ENCODE measurements around the gene ATP5PO.
A peak's percentile ranks its signal among the peaks of the same experiment; 100 is the strongest.
"Not testable (repeated sequence)": the region's sequence is repeated elsewhere in the genome, so short reads cannot be mapped to it uniquely, and the experiment has no call there.

ATP5PO gene

GRCh38 chr21:33940164-33940880, 24.7 kb upstream of the ATP5PO start:
- peak; percentile 39 for DNase-seq (ENCODE audit: low spot score)

GRCh38 chr21:33939226-33939625, 23.6 kb upstream of the ATP5PO start:
- no peak for DNase-seq (ENCODE audit: low spot score)

- no peak for DNase-seq (ENCODE audit: low spot score)
Measured at GRCh38 chr21:33938381-33938780, 22.8 kb upstream of the ATP5PO start.

GRCh38 chr21:33937931-33938339, 22.3 kb upstream of the ATP5PO start:
- no peak for DNase-seq (ENCODE audit: low spot score)

- DNase-seq (ENCODE audit: low spot score): no peak
Measured at GRCh38 chr21:33937146-33937545, 21.5 kb upstream of the ATP5PO start.

DNA sequence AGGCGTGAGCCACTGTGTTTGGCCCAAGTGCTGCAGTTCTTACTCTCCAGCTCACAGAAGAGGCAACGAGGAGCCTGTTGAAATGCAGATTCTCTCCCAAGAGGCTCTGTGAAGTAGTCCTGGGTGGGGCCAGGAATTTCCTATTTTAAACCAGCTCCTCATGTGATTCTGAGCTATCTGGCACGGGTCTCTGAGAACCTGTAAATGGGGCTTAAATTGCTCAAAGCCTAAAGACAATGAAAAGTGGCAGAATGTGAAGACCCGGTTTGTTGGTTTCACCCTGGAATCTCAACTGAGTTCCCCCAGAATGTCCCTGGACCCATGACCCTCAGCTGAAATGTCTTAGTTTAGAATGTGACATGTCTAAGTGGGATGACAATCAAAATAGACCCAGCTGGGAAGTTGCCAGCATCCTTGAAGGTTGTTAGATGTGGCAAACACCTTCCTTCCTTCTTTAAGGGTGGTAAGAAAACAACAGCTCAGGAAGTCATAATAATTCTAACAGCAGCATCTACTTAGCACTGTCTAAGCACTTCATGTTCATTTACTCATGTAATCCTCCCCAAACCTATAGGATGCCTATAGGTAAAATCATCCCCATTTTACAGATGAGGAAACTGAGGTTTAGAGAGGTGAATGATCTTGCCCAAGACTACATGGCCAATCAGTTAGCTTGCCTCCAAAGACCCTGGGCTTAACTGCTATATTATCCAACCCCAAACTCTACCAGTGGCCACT, 20.9 kb upstream of the ATP5PO start:
- peak; percentile 43 for DNase-seq (ENCODE audit: low spot score)

DNA sequence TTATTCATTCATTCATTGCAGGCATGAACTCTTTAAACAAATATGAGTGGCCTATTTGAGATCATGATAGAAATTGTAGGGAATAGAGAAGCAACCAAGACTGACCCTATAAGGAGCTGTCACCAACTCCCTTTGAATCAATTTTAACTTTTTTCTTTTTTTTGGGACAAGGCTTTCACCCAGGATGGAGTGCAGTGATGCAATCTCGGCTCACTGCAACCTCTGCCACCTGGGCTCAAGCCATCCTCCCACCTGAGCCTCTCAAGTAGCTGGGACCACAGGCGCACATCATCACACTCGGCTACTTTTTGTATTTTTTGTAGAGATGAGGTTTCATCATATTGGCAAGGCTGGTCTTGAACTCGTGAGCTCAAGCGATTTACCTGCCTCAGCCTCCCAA, 17.1 kb upstream of the ATP5PO start:
- DNase-seq (ENCODE audit: low spot score): no peak

DNA sequence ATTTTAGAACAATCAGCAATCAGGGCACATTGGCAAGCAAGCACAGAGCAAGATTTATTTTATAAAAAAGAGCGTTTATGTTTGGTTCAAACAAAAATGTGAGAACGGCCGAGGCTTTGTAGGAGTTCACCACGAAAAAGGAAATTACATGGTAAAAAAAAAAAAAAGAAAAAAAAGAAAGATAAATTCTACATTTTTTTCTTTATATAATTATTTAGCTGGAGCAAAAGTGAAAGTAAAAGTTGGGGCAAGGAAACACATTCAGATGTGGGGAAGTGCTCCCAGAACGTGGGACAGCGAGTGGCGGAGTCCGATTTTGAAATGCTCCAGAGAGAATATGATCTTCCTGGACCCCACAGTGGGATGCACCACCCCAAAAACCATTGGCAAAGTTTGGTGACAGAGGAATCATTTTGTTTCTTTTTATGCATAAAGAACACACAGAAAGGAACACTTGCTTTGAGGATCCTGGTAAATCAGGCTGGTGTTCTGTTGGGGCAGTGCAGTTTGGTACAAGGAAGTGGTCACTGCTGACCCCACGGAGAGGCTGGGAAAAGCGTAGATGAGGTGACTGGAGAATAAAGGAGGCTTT, 16.3 kb upstream of the ATP5PO start:
- peak; percentile 58 for DNase-seq (ENCODE audit: low spot score)

DNA sequence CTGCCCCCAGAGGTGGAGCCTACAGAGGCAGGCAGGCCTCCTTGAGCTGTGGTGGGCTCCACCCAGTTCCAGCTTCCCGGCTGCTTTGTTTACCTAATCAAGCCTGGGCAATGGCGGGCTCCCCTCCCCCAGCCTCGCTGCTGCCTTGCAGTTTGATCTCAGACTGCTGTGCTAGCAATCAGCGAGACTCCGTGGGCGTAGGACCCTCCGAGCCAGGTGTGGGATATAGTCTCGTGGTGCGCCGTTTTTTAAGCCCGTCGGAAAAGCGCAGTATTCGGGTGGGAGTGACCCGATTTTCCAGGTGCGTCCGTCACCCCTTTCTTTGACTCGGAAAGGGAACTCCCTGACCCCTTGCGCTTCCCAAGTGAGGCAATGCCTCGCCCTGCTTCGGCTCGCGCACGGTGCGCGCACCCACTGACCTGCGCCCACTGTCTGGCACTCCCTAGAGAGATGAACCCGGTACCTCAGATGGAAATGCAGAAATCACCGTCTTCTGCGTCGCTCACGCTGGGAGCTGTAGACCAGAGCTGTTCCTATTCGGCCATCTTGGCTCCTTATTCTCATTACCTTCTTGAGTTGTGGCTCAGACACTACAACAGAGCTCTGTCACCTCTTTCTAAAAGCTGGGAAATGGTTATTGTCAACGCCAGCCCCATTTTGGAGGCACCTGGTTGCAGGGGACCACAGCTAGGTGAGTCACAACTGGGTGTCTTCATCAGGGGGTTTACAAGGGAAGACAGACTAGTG, 15.6 kb upstream of the ATP5PO start:
- not testable (repeated sequence) for DNase-seq (ENCODE audit: low spot score)

GRCh38 chr21:33926248-33926647, 10.6 kb upstream of the ATP5PO start:
- DNase-seq (ENCODE audit: low spot score): not testable (repeated sequence)

DNA sequence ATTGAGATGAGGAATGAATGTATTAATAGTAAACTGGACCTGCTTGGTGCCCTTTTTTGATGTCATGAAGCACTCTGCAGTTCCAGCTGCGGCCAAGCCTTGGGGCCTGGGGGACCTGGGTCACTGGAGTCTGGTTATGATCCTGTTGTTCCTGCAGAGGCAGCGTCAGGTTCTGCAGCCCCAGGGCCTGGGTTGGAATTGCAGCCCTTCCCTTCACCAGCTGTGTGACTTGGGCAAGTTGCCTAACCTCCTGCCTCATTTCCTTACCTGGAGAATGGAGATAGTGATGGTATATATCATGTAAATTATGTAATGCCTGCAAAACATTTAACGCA, 9.1 kb upstream of the ATP5PO start:
- no peak for DNase-seq (ENCODE audit: low spot score)

DNA sequence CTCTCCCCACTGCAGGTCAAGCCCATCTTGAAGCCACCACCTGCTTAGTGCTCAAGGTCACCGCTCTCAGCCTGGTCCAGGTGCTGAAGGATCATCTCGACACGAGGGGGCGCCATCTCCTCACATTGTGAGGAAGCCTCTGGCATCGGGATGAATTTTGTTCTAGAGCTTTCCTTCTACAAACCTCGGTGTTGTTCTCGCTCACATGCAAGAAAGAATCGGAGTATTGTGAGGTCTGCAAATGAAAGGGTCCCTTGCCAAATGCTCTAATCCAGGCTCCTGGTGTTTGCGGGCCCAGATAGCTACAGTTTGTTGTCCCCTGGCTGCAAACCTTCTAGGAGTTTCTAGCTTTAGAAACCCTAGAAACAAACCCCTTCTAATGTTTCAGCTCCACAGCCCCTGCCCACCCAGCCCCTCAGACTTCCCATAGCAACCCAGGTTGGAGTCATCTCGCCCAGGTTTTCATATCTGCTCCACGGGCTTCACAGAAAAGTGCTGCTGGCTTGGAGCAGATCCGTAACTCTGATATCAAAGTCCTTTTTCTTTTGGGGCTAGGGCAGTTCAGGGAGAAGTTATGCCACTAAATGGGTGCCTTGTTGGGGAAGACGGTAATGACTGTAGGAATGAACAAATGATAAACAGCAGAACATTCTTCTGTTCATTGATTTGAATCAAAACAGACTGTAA, 8.6 kb upstream of the ATP5PO start:
- DNase-seq (ENCODE audit: low spot score): peak; percentile 84

DNA sequence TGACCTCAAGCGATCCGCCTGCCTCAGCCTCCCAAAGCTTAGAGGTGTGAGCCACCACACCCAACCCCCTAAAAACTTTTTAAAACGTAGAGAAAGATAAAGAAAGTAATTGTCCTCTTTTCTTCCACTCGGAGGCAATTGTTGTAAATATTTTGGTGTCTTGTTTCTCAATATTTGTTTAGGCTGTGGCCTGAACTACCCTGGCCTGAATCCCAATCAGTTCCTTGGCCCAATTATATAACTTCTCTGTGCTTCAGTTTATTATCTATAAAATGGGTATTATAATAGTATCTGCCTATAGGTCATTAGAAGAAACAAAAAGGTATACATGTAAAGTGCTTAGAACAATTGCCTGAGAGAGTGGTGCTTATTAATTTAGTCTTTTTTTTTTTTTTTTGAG, 1.8 kb upstream of the ATP5PO start:
- no peak for DNase-seq (ENCODE audit: low spot score)

- no peak for DNase-seq (ENCODE audit: low spot score)
Measured at GRCh38 chr21:33916200-33916567, 580 bp upstream of the ATP5PO start.

GRCh38 chr21:33914188-33914587, 1.4 kb downstream of the ATP5PO start:
- DNase-seq (ENCODE audit: low spot score): no peak

- DNase-seq (ENCODE audit: low spot score): no peak
Measured at GRCh38 chr21:33909756-33910155, 5.8 kb downstream of the ATP5PO start.

DNA sequence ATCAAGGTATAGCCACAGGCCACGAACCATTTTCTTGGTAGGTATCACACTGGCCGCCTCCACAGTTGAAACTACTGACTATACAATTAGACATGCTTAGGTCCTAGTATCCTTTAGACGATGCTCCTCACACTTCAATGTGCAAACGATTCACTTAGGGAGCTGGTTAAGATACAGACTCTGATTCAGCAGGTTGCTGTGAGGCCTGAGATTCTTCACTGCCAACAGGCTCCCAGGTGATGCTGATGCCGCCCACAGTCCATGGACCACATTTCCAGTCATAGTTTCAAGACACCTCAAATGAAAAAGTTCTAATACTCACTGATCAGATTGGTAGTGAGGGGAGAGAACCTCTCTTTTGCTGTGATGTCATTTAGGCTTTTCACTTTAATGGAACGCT, 6.8 kb downstream of the ATP5PO start:
- DNase-seq (ENCODE audit: low spot score): no peak

- no peak for DNase-seq (ENCODE audit: low spot score)
Measured at GRCh38 chr21:33904041-33904440, 11.6 kb downstream of the ATP5PO start.

- DNase-seq (ENCODE audit: low spot score): no peak
Measured at GRCh38 chr21:33902349-33902748, 13.3 kb downstream of the ATP5PO start.

- DNase-seq (ENCODE audit: low spot score): peak; percentile 69
Measured at GRCh38 chr21:33901412-33902288, 14.0 kb downstream of the ATP5PO start.

DNA sequence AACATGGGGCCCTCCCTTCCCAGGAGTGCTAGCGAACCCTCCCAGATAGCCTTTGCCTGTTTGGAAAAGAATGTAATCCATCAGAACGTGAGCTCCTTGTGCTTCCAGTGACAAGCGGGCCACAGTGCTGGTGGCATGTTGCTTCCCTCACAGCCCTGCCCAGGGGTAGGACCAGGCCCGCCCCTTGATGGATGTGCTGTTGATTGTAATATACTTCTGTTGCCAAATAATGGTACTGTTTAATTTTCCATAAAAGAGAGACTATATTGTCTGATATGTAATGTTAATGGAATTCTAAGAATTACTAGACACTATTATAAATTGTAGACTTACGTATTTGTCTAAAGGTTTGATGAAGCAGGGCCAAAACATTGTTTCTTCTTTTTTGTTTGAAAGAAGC, 16.4 kb downstream of the ATP5PO start:
- peak; percentile 30 for DNase-seq (ENCODE audit: low spot score)

All from AG20443 (cell line).